Karpas-422 (cell line): ENCODE results near the gene PPME1. TPM values are rescaled to one million over a fixed set of nuclear protein-coding genes. Genes with fewer than 3 reads are reported as not detected.

ENCODE experiments used
- DNase-seq: peaks from one replicate; pipeline ENCODE4 v3.0.0-alpha.2; 2015
- H2AFZ ChIP-seq: fragments of 200-600 bp; sonication (generic); 2 replicates; pipeline ENCODE4 v1.6.1; 2014; ENCODE audit warnings: antibody characterized with exemption, low read length, mixed read lengths
- H3K27ac ChIP-seq: fragments of 200-600 bp; sonication (generic); 2 replicates; pipeline ENCODE4 v1.5.1; 2014; ENCODE audit warnings: mild to moderate bottlenecking, low read length, moderate library complexity
- H3K27me3 ChIP-seq: fragments of 200-600 bp; sonication (generic); 2 replicates; pipeline ENCODE4 v1.6.1; 2014; ENCODE audit warnings: low read length, mixed read lengths
- H3K36me3 ChIP-seq: fragments of 200-600 bp; sonication (generic); 2 replicates; pipeline ENCODE4 v1.6.1; 2014; ENCODE audit warnings: low read length, mixed read lengths; ENCODE audit not compliant: insufficient read depth
- H3K4me1 ChIP-seq: fragments of 200-600 bp; sonication (generic); 2 replicates; pipeline ENCODE4 v1.6.1; 2014; ENCODE audit warnings: mild to moderate bottlenecking, low read length, mixed read lengths
- H3K4me2 ChIP-seq: fragments of 200-600 bp; sonication (generic); 2 replicates; pipeline ENCODE4 v1.6.1; 2014; ENCODE audit warnings: low read length, low read depth, mild to moderate bottlenecking; ENCODE audit not compliant: poor library complexity, severe bottlenecking
- H3K4me3 ChIP-seq: fragments of 200-600 bp; sonication (generic); 2 replicates; pipeline ENCODE4 v1.5.1; 2014; ENCODE audit warnings: mild to moderate bottlenecking, antibody characterized with exemption, low read length, mixed read lengths
- H3K79me2 ChIP-seq: fragments of 200-600 bp; sonication (generic); 2 replicates; pipeline ENCODE4 v1.6.1; 2014; ENCODE audit warnings: mild to moderate bottlenecking, low read length, mixed read lengths
- H3K9ac ChIP-seq: fragments of 200-600 bp; sonication (generic); 2 replicates; pipeline ENCODE4 v1.6.0; 2014; ENCODE audit warnings: low read length
- H3K9me2 ChIP-seq: fragments of 200-600 bp; sonication (generic), shearing (Covaris generic); replicated peaks from 2 replicates; pipeline ENCODE4 v1.6.0; 2014; ENCODE audit warnings: mild to moderate bottlenecking, low read length, moderate library complexity; ENCODE audit not compliant: insufficient read depth
- H3K9me3 ChIP-seq: fragments of 300-700, 200-600 bp; sonication (generic); 2 replicates; pipeline ENCODE4 v1.6.1; 2014; ENCODE audit warnings: low read length, mixed read lengths
- H4K20me1 ChIP-seq: fragments of 200-600 bp; sonication (generic); 2 replicates; pipeline ENCODE4 v1.6.1; 2014; ENCODE audit warnings: mild to moderate bottlenecking, antibody characterized with exemption, low read length, low read depth; ENCODE audit not compliant: insufficient read depth
- total RNA-seq: library from RNA; depleted of rRNA; stranded (reverse); fragments of >200 nt; shearing (Covaris generic); gene quantifications from 2 replicates; pipeline ENCODE4 v1.2.3, GENCODE V29; 2014; ENCODE audit warnings: low replicate concordance

PPME1 gene
- total RNA-seq, 1 experiment from 2014 or later = 59.1 TPM

DNA sequence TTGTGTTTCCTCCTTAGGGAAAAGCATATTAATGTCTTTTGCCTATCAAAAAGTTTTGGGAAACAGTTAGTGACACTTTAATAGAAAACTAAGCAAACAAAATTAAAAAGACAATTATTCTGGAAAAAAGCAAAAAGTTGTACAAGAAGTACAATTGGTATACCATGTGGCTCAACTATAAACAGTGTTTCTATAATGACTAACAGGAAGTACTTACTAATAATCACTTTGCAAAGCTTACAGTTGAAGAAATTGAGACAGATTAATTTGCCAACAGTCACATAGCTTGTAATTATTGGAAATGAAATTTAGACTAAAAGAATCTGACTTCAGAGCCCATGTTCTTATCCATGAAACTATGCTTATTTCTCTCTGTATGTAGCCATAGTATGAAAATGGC lies 24.7 kb downstream of the PPME1 start:
- no peak overlapping the region for H3K4me2 ChIP-seq
- peaks cover 97% of the 10 kb centered on the region for H3K79me2 ChIP-seq
- no peak overlapping the region for H3K4me3 ChIP-seq

GRCh38 chr11:74196781-74197486 lies 25.8 kb downstream of the PPME1 start:
- H3K9me3 ChIP-seq = no peaks in the 10 kb centered on the region
- peaks cover 9% of the 10 kb centered on the region for H3K4me1 ChIP-seq
- H3K4me2 ChIP-seq = no peak overlapping the region
- H3K36me3 ChIP-seq = peaks cover 28% of the 10 kb centered on the region
- H3K9me2 ChIP-seq = no peaks in the 10 kb centered on the region
- no peak for DNase-seq
- no peak overlapping the region for H3K4me3 ChIP-seq
- H3K9ac ChIP-seq = no peak overlapping the region
- H3K79me2 ChIP-seq = peaks cover 95% of the 10 kb centered on the region
- H4K20me1 ChIP-seq = no peaks in the 10 kb centered on the region
- H3K27me3 ChIP-seq = no peaks in the 10 kb centered on the region
- H2AFZ ChIP-seq = no peak overlapping the region
- H3K27ac ChIP-seq = no peak overlapping the region

More for the DNA sequence above, 24.7 kb downstream of the PPME1 start:
- no peaks in the 10 kb centered on the region for H4K20me1 ChIP-seq
- peaks cover 5% of the 10 kb centered on the region for H3K4me1 ChIP-seq
- no peaks in the 10 kb centered on the region for H3K27me3 ChIP-seq
- DNase-seq = no peak
- no peak overlapping the region for H3K9ac ChIP-seq
- peaks cover 32% of the 10 kb centered on the region for H3K36me3 ChIP-seq
- no peaks in the 10 kb centered on the region for H3K9me3 ChIP-seq
- H3K27ac ChIP-seq = no peak overlapping the region
- no peaks in the 10 kb centered on the region for H3K9me2 ChIP-seq
- no peak overlapping the region for H2AFZ ChIP-seq

DNA sequence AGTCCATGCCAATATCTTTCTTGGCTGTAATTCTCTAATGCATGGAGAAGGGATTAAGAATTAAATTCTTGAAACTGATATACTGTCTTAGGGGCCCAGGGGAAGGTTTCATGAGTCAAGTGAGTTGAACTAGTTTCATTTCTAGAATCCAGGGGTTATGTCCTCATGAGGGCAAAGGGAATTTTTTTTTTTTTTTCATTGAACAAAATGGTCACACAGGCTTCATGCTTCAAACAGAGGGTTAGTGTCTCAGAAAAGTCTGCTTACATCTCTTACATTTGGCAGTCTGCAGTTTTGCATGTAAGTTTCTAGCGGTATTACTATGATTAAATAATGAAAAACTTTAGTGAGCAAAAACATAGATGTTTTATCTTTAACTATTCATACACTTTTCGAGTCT lies 32.9 kb downstream of the PPME1 start:
- no peak overlapping the region for H3K9ac ChIP-seq
- H4K20me1 ChIP-seq = no peaks in the 10 kb centered on the region
- peaks cover 57% of the 10 kb centered on the region for H3K79me2 ChIP-seq
- peaks cover 9% of the 10 kb centered on the region for H3K4me1 ChIP-seq
- H3K9me3 ChIP-seq = no peaks in the 10 kb centered on the region
- H3K4me2 ChIP-seq = no peak overlapping the region
- peaks cover 50% of the 10 kb centered on the region for H3K36me3 ChIP-seq
- H2AFZ ChIP-seq = no peak overlapping the region
- H3K27ac ChIP-seq = no peak overlapping the region
- no peaks in the 10 kb centered on the region for H3K9me2 ChIP-seq
- DNase-seq = no peak
- no peak overlapping the region for H3K4me3 ChIP-seq
- no peaks in the 10 kb centered on the region for H3K27me3 ChIP-seq

- Histone ChIP-seq H3K9me3 (no peaks in the 10 kb centered on the region), H4K20me1 (no peaks in the 10 kb centered on the region)
Observed at GRCh38 chr11:74204701-74205100, 33.6 kb downstream of the PPME1 start.

DNA sequence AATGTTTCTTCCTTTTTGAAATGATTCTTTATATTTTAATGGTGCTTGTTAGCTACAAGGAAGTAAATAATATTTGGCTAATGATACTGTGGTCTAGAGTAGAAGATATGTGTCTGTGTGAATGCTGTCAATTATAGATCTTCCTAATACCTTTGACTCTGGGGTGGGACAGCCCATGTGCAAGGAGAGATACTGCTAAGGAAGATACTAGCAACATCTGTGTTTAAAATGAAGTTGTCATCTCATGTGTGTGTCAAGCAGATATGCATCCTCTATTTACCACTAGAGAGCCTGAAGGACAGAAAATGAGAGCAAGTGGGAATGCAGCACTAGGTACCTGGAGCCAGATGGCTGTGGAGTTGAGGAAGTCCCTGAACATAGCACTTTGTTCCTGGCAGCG lies 34.1 kb downstream of the PPME1 start:
- DNase-seq = no peak
- Histone ChIP-seq H3K9ac (no peak overlapping the region), H3K4me2 (no peak overlapping the region), H2AFZ (no peak overlapping the region), H3K27me3 (no peaks in the 10 kb centered on the region), H3K27ac (no peak overlapping the region), H3K9me3 (no peaks in the 10 kb centered on the region), H3K4me3 (no peak overlapping the region), H4K20me1 (no peaks in the 10 kb centered on the region), H3K9me2 (no peaks in the 10 kb centered on the region), H3K79me2 (peaks cover 45% of the 10 kb centered on the region), H3K36me3 (peaks cover 62% of the 10 kb centered on the region), H3K4me1 (peaks cover 9% of the 10 kb centered on the region)

More at GRCh38 chr11:74204701-74205100, 33.6 kb downstream of the PPME1 start:
- H3K9me2 ChIP-seq = no peaks in the 10 kb centered on the region
- no peak overlapping the region for H3K27ac ChIP-seq
- no peak overlapping the region for H2AFZ ChIP-seq
- H3K4me2 ChIP-seq = no peak overlapping the region
- peaks cover 57% of the 10 kb centered on the region for H3K36me3 ChIP-seq
- no peak for DNase-seq
- no peaks in the 10 kb centered on the region for H3K27me3 ChIP-seq
- peaks cover 49% of the 10 kb centered on the region for H3K79me2 ChIP-seq
- H3K9ac ChIP-seq = no peak overlapping the region
- no peak overlapping the region for H3K4me3 ChIP-seq
- peaks cover 9% of the 10 kb centered on the region for H3K4me1 ChIP-seq

DNA sequence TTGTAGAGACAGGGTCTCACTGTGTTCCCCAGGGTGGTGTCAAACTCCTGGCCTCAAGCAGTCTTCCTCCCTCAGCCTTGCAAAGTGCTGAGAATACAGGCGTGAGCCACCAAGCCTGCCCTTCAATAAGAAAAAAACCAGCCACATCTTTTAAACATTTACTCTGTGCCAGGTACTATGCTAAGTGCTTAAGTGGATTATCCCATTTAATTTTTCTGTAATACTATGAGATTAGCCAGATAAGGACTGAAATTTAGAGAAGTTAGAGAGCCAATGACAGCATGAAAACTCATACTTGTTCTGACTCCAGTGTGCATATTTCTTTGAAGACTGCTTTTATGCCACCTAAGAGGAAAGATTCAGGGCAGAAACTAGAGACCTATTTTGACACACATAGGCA lies 35.7 kb downstream of the PPME1 start:
- H3K4me3 ChIP-seq = no peak overlapping the region
- no peak overlapping the region for H3K27ac ChIP-seq
- H3K27me3 ChIP-seq = no peaks in the 10 kb centered on the region
- no peaks in the 10 kb centered on the region for H4K20me1 ChIP-seq
- H3K9ac ChIP-seq = no peak overlapping the region
- peaks cover 78% of the 10 kb centered on the region for H3K36me3 ChIP-seq
- H3K4me1 ChIP-seq = peaks cover 2% of the 10 kb centered on the region; the same call in 1 of the 2 replicates
- no peaks in the 10 kb centered on the region for H3K9me3 ChIP-seq
- H2AFZ ChIP-seq = no peak overlapping the region
- DNase-seq = no peak
- H3K9me2 ChIP-seq = no peaks in the 10 kb centered on the region
- peaks cover 33% of the 10 kb centered on the region for H3K79me2 ChIP-seq
- H3K4me2 ChIP-seq = no peak overlapping the region

- Histone ChIP-seq H3K9me2 (no peaks in the 10 kb centered on the region), H2AFZ (no peak overlapping the region), H4K20me1 (no peaks in the 10 kb centered on the region), H3K27me3 (no peaks in the 10 kb centered on the region), H3K4me3 (no peak overlapping the region), H3K4me2 (no peak overlapping the region), H3K27ac (no peak overlapping the region), H3K9ac (no peak overlapping the region), H3K79me2 (peaks cover 21% of the 10 kb centered on the region; the same call in 1 of the 2 replicates), H3K9me3 (peaks cover 4% of the 10 kb centered on the region; the same call in 1 of the 2 replicates), H3K4me1 (no peaks in the 10 kb centered on the region), H3K36me3 (peaks cover 92% of the 10 kb centered on the region)
- DNase-seq = no peak
Observed at GRCh38 chr11:74208507-74208906, 37.4 kb downstream of the PPME1 start.

- Histone ChIP-seq H3K4me2 (no peak overlapping the region), H3K9me2 (no peaks in the 10 kb centered on the region), H3K4me3 (no peak overlapping the region), H3K27me3 (no peaks in the 10 kb centered on the region), H3K4me1 (no peaks in the 10 kb centered on the region), H4K20me1 (no peaks in the 10 kb centered on the region), H3K79me2 (no peaks in the 10 kb centered on the region), H3K36me3 (peaks cover 75% of the 10 kb centered on the region), H3K27ac (no peak overlapping the region), H3K9me3 (peaks cover 7% of the 10 kb centered on the region; the same call in 1 of the 2 replicates), H3K9ac (no peak overlapping the region), H2AFZ (no peak overlapping the region)
- DNase-seq = no peak
Observed at GRCh38 chr11:74212533-74212932, 41.4 kb downstream of the PPME1 start.
